Fibroblast of pulmonary artery (primary cell): ENCODE results near the gene IFNA13.
A peak's percentile ranks its signal among the peaks of the same experiment; 100 is the strongest.

Experiments used
- DNase-seq: peaks from one replicate; pipeline ENCODE4 v3.0.0-alpha.2; 2010; ENCODE audit warnings: low read depth
- H3K4me3 ChIP-seq: replicated peaks from 2 replicates; pipeline ENCODE4 v1.5.1; 2011; ENCODE audit warnings: low read depth, mild to moderate bottlenecking, control low read depth, low read length, moderate library complexity
- TF ChIP-seq, protein P1 (sequence below): IDR thresholded peaks from 2 replicates; pipeline ENCODE4 v1.5.1; 2011; ENCODE audit warnings: mild to moderate bottlenecking, control low read depth, low read length, inconsistent platforms; ENCODE audit errors: missing control alignments

Gene IFNA13

DNA sequence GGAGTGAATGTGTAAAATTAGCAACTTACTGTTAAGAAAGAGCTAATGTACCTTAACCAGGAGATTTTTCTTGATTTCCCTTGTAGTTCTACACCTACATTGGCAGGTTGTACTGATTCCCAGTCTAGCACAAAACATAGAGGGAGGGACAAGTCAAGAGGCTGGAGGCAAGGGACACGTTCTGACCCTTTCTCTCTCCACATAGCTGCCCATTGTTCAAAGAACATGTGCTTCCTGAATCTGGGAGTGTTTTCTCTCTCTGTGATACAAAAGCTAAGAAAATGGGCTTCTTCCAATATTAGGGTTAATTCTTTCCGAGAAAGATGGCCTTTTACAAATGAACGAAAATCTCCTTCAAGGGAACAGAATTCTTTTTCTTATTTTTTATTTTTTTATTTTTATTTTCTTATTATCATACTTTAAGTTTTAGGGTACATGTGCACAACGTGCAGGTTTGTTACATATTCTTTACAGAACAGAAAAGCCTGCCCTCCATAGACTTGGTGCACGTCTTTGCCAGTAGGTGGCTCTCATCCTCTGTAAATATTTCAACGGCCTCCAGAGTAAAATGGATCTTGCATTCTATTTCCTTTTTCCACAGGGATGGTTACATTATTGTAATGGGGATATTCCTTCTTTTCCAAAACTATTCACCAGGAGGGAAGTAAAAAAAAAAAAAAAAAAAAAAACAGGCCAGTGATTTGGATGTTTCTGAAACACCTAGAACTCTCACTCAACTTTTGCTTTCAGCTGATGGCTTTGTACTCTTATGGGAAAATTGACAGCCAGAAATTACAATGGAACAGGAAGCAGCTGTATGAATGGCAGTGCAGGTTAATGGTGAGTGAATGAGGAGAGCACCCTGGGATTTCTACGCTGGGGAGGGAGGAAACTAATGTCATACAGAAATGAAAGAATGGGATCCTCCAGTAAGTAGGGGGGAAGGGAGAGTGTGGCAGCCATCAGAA is 49.6 kb downstream of the IFNA13 start:
- H3K4me3 ChIP-seq: no peak overlapping the region
- TF ChIP-seq, protein P1, sequence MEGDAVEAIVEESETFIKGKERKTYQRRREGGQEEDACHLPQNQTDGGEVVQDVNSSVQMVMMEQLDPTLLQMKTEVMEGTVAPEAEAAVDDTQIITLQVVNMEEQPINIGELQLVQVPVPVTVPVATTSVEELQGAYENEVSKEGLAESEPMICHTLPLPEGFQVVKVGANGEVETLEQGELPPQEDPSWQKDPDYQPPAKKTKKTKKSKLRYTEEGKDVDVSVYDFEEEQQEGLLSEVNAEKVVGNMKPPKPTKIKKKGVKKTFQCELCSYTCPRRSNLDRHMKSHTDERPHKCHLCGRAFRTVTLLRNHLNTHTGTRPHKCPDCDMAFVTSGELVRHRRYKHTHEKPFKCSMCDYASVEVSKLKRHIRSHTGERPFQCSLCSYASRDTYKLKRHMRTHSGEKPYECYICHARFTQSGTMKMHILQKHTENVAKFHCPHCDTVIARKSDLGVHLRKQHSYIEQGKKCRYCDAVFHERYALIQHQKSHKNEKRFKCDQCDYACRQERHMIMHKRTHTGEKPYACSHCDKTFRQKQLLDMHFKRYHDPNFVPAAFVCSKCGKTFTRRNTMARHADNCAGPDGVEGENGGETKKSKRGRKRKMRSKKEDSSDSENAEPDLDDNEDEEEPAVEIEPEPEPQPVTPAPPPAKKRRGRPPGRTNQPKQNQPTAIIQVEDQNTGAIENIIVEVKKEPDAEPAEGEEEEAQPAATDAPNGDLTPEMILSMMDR: peak; percentile 72
- peak; percentile 67 for DNase-seq
